Stomach (tissue), 4 donors: Measurements from ENCODE around the gene CNTROB.

ENCODE experiments used
- POLR2A ChIP-seq, 4 donors: fragments of 450-650 bp; IDR thresholded peaks; one replicate each; pipeline ENCODE4 v1.6.1; 2016; ENCODE audit warnings: antibody characterized with exemption in 4 of 4, control low read depth in 2 of 4, mild to moderate bottlenecking in 1 of 4, moderate library complexity in 1 of 4
- POLR2AphosphoS5 ChIP-seq, 3 donors: sonication (generic); formaldehyde crosslinking; IDR thresholded peaks; one replicate each; pipeline ENCODE4 v1.6.1; 2016; ENCODE audit warnings: antibody characterized with exemption in 3 of 3

DNA sequence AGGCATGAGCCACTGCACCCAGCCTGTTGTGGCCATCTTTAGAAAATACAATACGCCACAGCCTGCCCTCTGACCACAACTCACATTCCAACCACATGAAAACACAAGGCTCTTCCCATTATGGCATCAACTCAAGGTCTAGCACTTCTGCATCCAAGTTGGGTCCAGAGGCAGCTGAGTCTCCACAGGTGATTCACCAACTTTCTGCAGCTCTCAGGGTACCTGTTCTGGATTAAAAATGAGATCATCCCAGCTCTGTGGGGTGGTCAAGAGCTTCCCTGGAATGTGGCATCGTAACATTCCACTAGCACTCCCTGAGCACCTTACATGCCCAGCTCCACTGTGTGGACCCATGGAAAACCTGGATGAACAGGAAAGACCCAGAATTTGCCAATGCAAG, 60.5 kb downstream of the CNTROB start:
- TF ChIP-seq POLR2AphosphoS5 (IDR thresholded peaks at IDR 0.05), result no peak
- no peak for TF ChIP-seq POLR2A (IDR thresholded peaks at IDR 0.05)
